HUES64 (cell line): ENCODE results near the gene EFEMP1.
"Not testable (repeated sequence)": the region's sequence is repeated elsewhere in the genome, so short reads cannot be mapped to it uniquely, and the experiment has no call there.

Experiments
- H3K27ac ChIP-seq: 2 replicates; pipeline ENCODE4 v1.7.0; 2013; ENCODE audit warnings: low read depth, low read length, inconsistent platforms
- H3K27me3 ChIP-seq: 2 replicates; pipeline ENCODE4 v1.6.1; 2013; ENCODE audit warnings: mild to moderate bottlenecking, low read length; ENCODE audit not compliant: insufficient read depth
- H3K36me3 ChIP-seq: 2 replicates; pipeline ENCODE4 v1.6.1; 2013; ENCODE audit warnings: mild to moderate bottlenecking, low read length; ENCODE audit not compliant: insufficient read depth
- H3K4me1 ChIP-seq: 2 replicates; pipeline ENCODE4 v1.6.1; 2013; ENCODE audit warnings: mild to moderate bottlenecking, low read length, moderate library complexity; ENCODE audit not compliant: insufficient read depth
- H3K4me3 ChIP-seq: 2 replicates; pipeline ENCODE4 v1.5.1; 2013; ENCODE audit warnings: mild to moderate bottlenecking, low read length, moderate library complexity
- H3K9ac ChIP-seq: 2 replicates; pipeline ENCODE4 v1.6.1; 2013; ENCODE audit warnings: mild to moderate bottlenecking, low read depth, low read length
- H3K9me3 ChIP-seq: 2 replicates; pipeline ENCODE4 v1.6.1; 2013; ENCODE audit warnings: low read depth, low read length; ENCODE audit not compliant: insufficient read depth
- WGBS: fragments of 150-250, 120-280 bp; methylation state at CpG from one replicate; pipeline ENCODE4 v1.1.7; 2013; ENCODE audit warnings: missing lambda C conversion rate; 5-methylcytosine and 5-hydroxymethylcytosine counted together

EFEMP1 gene

DNA sequence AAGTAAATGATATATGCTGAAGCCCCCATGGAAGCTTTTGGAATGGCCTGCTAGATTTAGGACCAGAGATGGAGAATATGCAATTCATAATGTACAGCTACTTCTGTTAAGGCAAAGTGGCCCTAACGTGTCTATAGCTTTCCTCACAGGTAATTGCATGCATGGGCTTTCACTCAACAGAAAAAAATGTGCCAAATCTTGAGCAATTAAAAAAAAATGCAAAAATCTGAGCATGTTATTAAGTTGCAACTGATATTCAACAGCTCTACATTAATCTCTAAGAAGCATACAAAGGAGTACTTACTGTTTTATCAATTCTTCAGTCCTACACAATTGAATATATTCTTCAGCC lies 79.6 kb downstream of the EFEMP1 start:
- 100% methylated on average over 1 of the region's 1 CpG for WGBS

DNA sequence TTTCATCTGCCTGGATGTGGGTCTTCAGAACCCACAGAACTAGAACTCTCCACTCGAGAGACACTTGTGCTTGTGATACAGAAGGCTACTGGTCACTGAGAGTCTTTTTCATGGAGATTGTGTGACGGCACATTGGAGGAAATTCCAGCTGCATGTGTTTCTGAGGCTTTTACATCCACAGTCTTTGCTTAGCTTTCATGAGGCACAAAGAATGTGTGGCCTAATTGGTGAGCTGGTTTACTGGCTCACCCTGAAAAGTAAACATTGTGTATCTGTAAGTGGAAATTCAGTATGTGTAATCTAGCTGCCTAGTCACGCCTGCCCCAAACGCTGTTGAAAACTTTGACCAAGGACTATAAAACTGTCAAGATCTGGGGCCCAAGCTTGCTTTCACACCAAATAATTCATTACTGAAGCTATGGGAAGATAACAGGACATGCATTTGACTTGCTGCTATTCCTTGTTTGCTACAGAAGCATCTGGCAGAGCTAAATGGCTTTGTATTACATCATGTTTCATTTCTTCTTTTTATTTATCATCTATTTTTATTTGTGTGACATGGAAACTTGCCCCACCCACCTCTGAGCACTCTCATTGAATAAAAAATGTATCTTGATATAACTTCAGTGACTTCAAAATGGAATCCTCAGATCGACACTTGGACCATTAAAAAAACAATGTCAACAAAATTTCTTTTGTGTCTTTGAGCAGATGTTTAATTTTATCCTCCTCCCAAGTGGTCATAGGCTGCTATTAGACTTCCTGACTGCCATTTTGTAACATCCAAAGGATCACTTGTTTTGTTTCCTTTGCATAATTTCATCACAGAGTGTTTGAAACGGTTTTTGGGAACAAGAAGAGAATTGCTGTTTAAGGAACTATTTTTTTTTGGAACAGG lies 80.2 kb downstream of the EFEMP1 start:
- H3K4me3 ChIP-seq = no peak overlapping the region
- WGBS = 89% methylated on average over 6 of the region's 6 CpGs
- peaks cover 4% of the 10 kb centered on the region; the same call in 1 of the 2 replicates for H3K9me3 ChIP-seq
- peaks cover 17% of the 10 kb centered on the region for H3K4me1 ChIP-seq
- H3K27me3 ChIP-seq = no peaks in the 10 kb centered on the region
- H3K27ac ChIP-seq = no peak overlapping the region
- H3K9ac ChIP-seq = no peak overlapping the region
- H3K36me3 ChIP-seq = no peaks in the 10 kb centered on the region

More for the DNA sequence above, 79.6 kb downstream of the EFEMP1 start:
- H3K27ac ChIP-seq = no peak overlapping the region
- H3K4me1 ChIP-seq = peaks cover 11% of the 10 kb centered on the region
- H3K9ac ChIP-seq = no peak overlapping the region
- H3K36me3 ChIP-seq = no peaks in the 10 kb centered on the region
- no peaks in the 10 kb centered on the region for H3K27me3 ChIP-seq
- H3K4me3 ChIP-seq = no peak overlapping the region
- H3K9me3 ChIP-seq = peaks cover 4% of the 10 kb centered on the region; the same call in 1 of the 2 replicates

DNA sequence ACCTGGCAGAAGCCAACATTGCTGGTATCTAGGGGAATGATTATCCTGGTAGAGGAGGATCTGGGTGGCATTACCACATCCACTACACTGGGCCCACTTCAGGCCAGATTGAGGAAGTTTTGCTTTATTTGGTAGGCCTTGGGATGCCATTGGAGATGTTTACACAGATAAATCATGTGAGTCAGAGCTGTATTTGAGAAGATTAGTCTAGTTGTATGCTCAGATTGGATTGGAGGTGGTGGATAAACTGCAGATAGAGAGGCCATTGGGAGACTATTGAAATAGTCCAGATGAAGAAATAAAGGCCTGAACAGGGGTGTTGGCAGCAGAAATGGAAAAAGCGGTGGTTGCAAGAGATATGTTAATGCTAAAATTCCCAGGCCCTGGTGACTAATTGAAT lies 81.5 kb downstream of the EFEMP1 start:
- no peak overlapping the region for H3K27ac ChIP-seq
- H3K4me3 ChIP-seq = no peak overlapping the region
- no peak overlapping the region for H3K9ac ChIP-seq
- H3K4me1 ChIP-seq = peaks cover 24% of the 10 kb centered on the region
- no peaks in the 10 kb centered on the region for H3K27me3 ChIP-seq
- H3K36me3 ChIP-seq = no peaks in the 10 kb centered on the region
- WGBS = 89% methylated on average over 1 of the region's 1 CpG
- peaks cover 4% of the 10 kb centered on the region; the same call in 1 of the 2 replicates for H3K9me3 ChIP-seq

DNA sequence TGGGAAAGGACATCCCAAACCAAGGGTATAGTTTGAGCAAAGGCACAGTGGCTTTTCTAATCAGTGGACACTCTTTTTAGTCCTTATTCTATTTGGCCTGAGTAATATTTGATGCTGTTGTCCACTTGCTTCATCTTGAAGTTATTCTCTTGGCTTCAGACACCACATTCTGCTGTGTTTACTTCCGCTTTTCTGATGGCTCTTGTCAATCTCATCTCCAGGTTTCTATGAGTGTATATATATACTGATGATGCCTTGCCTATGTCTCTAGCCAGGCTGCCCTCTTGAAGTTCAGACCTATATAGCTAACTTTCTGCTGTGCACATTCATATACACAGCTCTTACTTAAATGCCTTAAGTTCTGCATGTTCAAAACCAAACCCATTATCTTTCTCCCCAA lies 83.1 kb downstream of the EFEMP1 start:
- H3K4me1 ChIP-seq = peaks cover 24% of the 10 kb centered on the region
- no peak overlapping the region for H3K27ac ChIP-seq
- WGBS = 100% methylated on average over 1 of the region's 1 CpG
- H3K36me3 ChIP-seq = no peaks in the 10 kb centered on the region
- no peaks in the 10 kb centered on the region for H3K27me3 ChIP-seq
- no peaks in the 10 kb centered on the region for H3K9me3 ChIP-seq
- H3K9ac ChIP-seq = no peak overlapping the region
- H3K4me3 ChIP-seq = no peak overlapping the region

DNA sequence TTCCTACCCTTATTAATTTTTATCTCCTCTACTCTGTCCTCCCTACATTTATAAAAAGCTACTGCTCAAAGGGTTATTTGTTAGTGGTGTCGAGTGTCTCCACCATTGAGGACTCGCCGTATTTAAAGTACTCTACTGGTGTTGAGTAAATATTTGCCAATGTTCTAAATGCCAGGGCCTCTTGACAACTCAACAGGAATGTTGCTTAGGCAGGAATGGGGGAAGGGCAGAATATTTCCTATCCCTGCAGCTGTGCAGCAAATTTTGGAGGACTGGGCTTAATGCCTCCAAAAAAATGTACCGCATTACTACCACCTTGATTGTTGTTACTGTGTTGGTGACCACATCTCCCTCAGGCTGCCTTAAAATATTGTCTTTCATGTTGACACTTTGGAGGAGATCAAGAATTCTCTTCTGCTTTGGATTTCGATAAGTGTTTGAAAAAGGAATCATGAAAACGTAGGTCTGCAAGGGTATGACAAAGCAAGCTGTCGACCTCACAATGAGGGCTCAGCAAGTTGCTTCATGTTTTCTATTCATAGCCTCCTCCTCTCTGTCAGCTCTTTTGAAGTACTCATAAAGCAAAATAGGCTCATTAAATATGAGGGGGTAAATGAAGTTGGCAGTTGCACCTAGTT lies 84.3 kb downstream of the EFEMP1 start:
- H3K9me3 ChIP-seq = no peaks in the 10 kb centered on the region
- H3K27ac ChIP-seq = no peak overlapping the region
- H3K36me3 ChIP-seq = no peaks in the 10 kb centered on the region
- WGBS = 45% methylated on average over 7 of the region's 7 CpGs
- no peaks in the 10 kb centered on the region for H3K27me3 ChIP-seq
- no peak overlapping the region for H3K9ac ChIP-seq
- peaks cover 24% of the 10 kb centered on the region for H3K4me1 ChIP-seq
- peak overlapping the region; percentile 20; the same call in 1 of the 2 replicates for H3K4me3 ChIP-seq

DNA sequence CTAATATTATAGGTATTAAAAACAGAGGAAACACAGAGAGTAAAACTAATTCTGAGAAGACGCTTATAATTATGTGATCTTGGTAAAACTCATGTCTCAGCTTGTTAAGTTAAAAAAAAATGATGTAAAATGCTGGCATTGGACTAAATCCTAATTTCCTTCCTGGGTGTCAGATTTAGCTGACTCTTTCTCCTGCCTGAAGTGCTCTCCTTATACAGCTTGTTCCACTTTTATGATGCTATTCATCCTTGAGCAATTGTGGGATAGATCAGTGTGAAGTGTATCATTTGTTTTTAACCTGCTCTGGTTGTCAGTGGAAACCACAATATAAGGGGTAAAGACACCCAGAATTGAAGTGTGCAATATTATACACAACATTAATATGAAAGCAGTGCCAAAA lies 84.9 kb downstream of the EFEMP1 start:
- Histone ChIP-seq H3K36me3 (no peaks in the 10 kb centered on the region), H3K4me3 (no peak overlapping the region), H3K9me3 (no peaks in the 10 kb centered on the region), H3K27ac (no peak overlapping the region), H3K9ac (no peak overlapping the region), H3K27me3 (no peaks in the 10 kb centered on the region), H3K4me1 (peaks cover 24% of the 10 kb centered on the region)
- WGBS = 93% methylated on average over 1 of the region's 1 CpG

DNA sequence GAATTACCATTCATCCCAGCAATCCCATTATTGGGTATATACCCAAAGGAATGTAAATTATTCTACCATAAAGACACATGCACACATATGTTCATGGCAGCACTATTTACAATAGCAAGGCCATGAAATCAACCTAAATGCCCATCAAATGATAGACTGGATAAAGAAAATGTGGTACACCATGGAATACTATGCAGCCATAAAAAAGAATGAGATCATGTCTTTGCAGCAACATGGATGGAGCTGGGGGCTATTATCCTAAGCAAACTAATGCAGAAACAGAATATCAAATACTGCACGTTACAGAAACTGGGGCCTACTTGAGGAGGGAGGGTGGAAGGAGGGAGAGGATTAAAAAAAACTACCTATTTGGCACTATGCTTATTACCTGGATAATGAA lies 85.5 kb downstream of the EFEMP1 start:
- not testable (repeated sequence) for H3K4me3 ChIP-seq, H3K9me3 ChIP-seq, H3K27ac ChIP-seq, H3K9ac ChIP-seq, H3K36me3 ChIP-seq, H3K27me3 ChIP-seq
- 100% methylated on average over 1 of the region's 1 CpG for WGBS
- peaks cover 24% of the 10 kb centered on the region for H3K4me1 ChIP-seq

DNA sequence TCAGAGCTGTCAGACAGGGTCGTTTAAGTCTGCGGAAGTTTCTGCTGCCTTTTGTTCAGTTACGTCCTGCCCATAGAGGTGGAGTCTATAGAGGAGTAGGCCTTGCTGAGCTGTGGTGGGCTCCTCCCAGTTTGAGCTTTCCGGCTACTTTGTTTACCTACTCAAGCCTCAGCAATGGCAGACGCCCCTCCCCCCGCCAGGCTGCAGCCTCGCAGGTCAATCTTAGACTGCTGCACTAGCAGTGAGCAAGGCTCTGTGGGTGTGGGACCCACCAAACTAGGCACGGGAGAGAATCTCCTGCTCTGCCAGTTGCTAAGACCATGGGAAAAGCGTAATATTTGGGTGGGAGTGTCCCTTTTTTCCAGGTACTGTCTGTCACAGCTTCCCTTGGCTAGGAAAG lies 86.5 kb downstream of the EFEMP1 start:
- Histone ChIP-seq H3K27me3 (no peaks in the 10 kb centered on the region), H3K9ac (peak overlapping the region; percentile 40; the same call in 1 of the 2 replicates), H3K36me3 (no peaks in the 10 kb centered on the region), H3K9me3 (no peaks in the 10 kb centered on the region), H3K4me1 (peaks cover 24% of the 10 kb centered on the region), H3K4me3 (no peak overlapping the region), H3K27ac (no peak overlapping the region)
- 48% methylated on average over 9 of the region's 9 CpGs for WGBS

DNA sequence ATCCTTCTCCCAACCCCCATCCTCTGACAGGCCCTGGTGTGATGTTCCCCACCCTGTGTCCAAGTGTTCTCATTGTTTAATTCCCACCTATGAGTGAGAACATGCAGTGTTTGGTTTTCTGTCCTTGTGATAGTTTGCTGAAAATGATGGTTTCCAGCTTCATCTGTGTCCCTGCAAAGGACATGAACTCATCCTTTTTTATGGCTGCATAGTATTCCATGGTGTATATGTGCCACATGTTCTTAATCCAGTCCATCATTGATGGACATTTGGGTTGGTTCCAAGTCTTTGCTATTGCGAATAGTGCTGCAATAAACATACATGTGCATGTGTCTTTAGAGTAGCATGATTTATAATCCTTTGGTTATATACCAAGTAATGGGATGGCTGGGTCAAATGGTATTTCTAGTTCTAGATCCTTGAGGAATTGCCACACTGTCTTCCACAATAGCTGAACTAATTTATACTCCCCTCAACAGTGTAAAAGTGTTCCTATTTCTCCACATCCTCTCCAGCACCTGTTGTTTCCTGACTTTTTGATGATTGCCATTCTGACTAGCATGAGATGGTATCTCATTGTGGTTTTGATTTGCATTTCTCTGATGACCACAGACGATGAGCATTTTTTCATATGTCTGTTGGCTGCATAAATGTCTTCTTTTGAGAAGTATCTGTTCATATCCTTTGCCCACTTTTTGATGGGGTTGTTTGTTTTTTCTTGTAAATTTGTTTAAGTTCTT lies 91.7 kb downstream of the EFEMP1 start:
- H3K27me3 ChIP-seq, H3K9ac ChIP-seq, H3K4me1 ChIP-seq, H3K36me3 ChIP-seq, H3K27ac ChIP-seq, H3K9me3 ChIP-seq, H3K4me3 ChIP-seq: not testable (repeated sequence)
- 57% methylated on average over 2 of the region's 2 CpGs for WGBS

DNA sequence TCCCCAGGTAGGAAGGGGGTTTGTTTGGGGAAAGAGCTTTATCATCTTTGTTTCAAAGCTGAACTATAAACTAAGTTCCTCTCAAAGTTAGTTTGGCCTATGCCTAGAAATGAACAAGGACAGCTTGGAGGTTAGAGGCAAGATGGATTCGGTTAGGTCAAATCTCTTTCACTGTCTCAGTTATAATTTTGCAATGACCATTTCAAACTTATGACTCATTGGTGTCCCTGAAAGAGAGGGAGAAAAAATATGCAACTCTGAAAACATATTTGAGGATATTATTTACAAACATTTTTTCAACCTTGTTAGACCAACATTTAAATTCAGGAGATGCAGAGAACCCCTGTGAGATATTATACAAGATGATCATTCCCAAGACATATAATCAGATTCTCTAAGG lies 95.7 kb downstream of the EFEMP1 start:
- Histone ChIP-seq H3K4me1 (no peaks in the 10 kb centered on the region), H3K9ac (no peak overlapping the region), H3K9me3 (no peaks in the 10 kb centered on the region), H3K4me3 (no peak overlapping the region), H3K36me3 (no peaks in the 10 kb centered on the region), H3K27ac (no peak overlapping the region), H3K27me3 (no peaks in the 10 kb centered on the region)
- 29% methylated on average over 1 of the region's 1 CpG for WGBS

DNA sequence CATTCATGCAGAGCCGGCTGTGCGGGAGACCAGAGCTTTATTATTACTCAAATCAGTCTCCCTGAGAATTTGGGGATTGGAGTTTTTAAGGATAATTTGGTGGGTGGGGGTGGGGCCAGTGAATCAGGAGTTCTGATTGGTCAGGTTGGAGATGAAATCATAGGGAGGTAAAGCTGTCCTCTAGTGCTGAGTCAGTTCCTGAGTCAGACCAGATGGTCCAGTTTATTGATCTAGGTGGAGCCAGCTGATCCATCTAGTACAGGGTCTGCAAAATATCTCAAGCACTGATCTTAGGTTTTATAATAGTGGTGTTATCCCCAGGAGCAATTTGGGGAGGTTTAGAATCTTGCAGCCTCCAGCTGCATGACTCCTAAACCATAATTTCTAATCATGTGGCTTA lies 96.2 kb downstream of the EFEMP1 start:
- not testable (repeated sequence) for H3K4me1 ChIP-seq, H3K4me3 ChIP-seq, H3K27ac ChIP-seq, H3K9ac ChIP-seq, H3K27me3 ChIP-seq, H3K36me3 ChIP-seq, H3K9me3 ChIP-seq
- WGBS = 97% methylated on average over 2 of the region's 2 CpGs
